ENCODE data around the gene AQP6.

Gene AQP6

DNA sequence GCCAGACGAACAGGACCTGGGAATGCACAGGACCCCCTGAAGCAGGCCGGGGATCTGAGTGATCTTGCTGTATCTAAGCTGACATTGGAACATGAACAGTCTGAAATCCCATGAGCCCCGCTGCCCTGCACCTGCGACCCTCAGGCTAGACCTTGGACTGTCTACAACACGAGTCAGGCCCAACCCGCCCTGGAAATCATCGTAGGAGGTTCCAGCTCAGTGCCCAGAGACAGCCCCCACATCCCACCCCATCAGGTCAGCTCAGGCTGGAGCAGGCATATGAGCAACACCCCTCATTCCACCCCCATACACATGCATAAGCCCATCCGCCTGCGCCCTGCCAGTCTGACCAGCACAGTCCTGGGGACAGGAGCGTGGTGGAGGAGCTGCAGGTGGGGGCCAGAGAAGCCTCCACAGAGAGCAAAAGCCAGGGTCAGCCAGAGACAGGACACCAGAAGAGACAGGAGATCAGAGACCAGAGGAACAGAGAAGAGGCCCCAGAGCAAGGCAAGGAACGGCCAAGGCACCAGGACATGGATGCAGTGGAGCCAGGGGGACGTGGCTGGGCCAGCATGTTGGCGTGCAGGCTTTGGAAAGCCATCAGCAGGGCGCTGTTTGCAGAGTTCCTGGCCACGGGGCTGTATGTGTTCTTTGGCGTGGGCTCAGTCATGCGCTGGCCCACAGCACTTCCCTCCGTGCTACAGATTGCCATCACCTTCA lies at the start of gene AQP6:
Gene AQP6, plus strand, starts transcription at position 307 of the 720 bp plus-strand sequence. Its CDS starts 227 bp downstream, at position 534.
- no peak for DNase-seq

GRCh38 chr12:49923035-49923644 lies 49.6 kb upstream of the AQP6 start:
- no peak for DNase-seq

DNA sequence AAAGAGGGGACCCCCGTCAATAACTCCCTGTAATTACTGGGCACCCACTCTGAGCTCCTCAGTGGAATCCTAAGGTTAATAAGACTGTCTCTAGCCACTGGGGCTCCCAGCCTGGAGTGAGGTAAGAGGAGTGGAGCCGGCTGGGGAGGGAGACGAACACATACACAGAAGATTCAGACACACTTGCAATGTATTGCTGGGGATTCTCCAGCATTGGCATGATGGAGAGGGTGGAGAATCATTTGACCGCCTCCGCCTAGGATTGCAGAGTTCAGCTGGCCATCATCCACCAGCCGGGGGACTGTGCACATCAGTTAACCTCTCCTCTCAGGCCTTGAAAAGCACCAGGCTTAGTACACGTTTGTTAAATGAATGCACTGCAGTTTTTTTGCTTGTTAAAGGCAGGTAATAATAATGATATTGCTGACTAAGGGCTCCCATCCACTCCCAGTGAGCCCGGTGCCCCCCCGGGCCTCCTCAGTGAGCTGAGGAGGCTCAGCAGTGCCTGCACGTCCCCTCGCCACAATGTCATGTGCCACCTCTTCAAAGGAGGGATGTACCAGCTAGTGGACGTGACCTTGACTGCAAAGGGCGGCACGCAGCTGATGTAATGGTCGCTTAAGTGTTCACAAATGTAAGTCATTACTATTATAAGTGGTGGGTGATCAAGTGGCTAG lies 48.7 kb upstream of the AQP6 start:
- DNase-seq: no peak

DNA sequence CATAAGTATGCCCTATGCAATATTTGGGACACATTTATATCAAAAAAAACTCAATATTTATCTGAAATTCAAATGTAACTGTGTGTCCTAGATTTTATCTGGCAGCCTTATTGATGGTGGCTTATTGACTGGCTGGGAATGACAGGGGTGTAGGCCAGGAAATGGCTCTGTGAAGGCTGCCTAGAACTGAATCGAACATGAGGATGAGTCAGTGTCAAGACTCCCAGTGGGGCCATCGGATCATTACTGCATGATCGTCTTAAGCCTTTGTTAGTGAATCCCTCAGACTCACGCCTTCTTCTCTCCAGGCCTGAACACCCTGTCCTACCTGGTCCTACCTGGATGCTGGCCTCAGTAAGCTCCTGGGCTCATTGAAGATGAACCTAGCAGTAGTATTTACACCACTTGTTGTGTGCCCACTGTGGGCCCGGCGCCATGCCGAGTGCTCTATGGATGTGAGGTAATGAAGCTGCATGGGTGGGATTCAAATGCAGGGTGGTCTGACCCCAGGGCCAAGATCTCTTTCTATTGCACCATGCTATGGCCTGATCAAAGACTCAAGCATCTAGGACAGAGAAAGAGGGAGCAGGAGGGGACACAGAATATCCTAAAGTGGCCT lies 48.0 kb upstream of the AQP6 start:
- DNase-seq: no peak

DNA sequence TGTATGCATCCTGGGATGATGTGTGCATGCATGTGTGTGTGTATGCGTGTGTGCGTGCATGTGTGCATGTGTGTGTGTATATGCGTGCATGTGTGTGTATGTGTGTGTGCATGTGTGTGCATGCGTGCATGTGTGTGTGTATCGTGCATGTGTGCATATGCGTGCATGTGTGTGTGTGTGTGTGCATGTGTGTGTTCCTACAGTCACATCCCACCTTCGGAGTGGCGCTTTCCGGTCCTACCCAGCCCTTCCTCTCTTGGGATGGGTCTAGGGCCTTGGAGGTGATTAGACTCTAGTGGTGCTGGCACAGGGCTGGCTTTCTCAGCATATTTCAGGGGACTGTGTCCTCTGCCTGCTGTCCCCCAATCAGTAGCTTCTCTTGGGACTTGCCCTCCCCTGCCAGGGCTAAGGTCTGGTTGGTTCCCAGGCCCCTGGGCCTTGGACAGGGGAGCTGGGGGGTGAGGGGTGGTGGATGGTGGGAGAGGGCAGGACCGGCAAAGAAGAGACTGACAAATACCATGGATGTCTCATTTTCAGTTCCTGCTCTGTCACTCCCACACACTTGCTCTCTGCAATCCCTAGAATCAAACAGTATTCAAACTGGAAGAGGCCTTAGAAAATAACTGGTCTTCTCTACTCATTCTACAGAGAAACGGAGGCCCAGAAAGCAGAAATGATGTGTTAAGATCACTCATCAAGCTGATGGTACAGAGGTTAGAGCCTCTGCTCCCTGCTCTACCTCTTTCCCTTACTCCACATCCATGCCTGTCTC lies 47.1 kb upstream of the AQP6 start:
- no peak for DNase-seq

DNA sequence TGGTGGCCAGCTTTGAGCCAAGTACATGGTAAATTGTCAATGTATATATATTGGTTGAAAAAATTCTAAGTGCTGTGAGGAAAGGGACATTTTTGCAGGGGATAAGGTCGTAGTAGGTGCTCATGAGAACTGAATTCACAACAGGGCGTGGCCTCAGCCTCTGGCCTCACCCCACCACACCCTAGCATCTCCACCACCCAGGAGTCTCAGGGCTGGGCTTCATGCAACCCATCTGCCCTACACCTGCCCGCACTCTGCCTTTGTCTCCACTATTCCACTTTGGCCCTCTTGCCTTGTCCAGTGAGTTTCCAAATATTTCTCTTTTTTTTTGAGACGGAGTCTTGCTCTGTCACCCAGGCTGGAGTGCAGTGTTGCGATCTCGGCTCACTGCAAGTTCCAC lies 44.3 kb upstream of the AQP6 start:
- DNase-seq: no peak

DNA sequence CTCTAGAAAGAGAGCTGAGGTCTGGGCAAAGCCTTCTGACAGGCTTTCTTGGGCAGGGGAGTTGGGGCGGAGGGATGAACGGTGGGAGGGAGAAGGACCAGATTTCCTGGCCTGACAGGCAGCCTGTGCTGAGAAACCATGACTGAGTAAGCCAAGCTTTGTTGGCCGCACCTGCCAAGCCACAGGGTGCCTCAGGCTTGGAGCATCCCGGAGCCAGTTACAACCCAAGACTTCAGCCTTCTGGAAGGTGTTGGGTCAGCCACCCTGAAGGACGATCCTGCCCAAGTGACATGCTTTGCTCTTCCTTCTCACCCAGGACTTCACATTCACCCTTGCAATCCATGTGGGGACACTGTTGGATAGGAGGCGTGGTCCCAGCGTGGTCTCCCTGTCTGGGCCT lies 43.2 kb upstream of the AQP6 start:
- no peak for DNase-seq

- no peak for DNase-seq
Observed at GRCh38 chr12:49930515-49931288, 42.0 kb upstream of the AQP6 start.

DNA sequence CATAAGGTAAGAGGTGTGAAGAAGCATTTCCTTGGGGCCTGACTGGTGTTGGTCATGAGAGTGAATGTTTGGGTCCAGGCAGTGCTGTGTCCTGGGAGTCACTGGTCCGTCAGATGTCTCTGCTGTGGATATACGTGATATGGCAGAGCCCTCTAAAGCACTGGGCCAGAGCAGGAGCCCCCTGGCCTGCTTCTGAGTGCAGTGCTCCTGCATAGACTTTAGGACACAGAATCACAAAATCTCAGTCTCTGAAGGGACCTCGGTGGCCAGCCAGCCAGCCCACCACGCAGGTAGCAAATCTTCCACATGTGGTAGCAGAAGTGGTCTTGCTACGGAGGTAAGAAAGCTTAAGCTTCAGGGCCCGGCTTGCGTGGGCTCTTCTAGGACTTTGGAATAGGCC lies 40.7 kb upstream of the AQP6 start:
- no peak for DNase-seq

GRCh38 chr12:49932533-49933130 lies 40.1 kb upstream of the AQP6 start:
- no peak for DNase-seq

DNA sequence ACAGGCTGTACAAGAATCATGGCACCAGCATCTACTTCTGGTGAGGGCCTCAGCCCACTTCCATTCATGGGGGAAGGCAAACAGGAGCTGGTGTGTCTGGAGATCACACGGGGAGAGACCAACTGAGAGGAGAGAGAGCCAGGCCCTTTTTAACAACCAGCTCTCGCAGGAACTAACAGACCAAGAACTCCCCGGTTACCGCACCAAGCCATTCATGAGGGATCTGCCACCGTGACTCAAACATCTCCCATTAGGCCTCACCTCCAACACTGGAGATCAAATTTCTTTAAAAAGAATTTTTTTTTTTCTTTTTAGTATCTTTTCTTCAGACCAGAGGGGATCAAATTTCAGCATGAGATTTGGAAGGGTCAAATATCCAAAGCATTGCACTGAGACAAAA lies 39.0 kb upstream of the AQP6 start:
- DNase-seq: no peak

- DNase-seq: no peak
Observed at GRCh38 chr12:49934505-49934904, 38.2 kb upstream of the AQP6 start.

DNA sequence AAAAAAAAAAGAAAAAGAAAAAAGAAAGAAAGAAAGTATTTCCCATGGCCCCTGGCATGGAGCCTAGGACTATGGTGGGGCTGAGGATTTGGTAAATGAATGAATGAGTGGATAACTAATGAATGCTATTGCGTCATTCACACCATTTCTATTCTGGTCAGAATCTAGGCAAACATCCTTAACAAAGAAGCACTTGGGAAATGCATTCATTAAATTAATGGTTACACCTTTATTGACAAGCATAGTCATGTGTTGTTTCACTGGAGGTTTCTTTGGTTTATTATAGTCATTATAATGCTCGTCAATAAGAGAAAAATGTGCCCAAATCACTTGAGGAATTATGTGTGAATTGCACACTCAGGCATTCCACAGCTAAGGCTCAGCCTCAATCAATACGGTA lies 35.8 kb upstream of the AQP6 start:
- no peak for DNase-seq

- DNase-seq: no peak
Observed at GRCh38 chr12:49937639-49938300, 35.0 kb upstream of the AQP6 start.

GRCh38 chr12:49939307-49939706 lies 33.4 kb upstream of the AQP6 start:
- no peak for DNase-seq

GRCh38 chr12:49939707-49940106 lies 33.0 kb upstream of the AQP6 start:
- DNase-seq: no peak

- DNase-seq: no peak
Observed at GRCh38 chr12:49941556-49942511, 30.9 kb upstream of the AQP6 start.

- no peak for DNase-seq
Observed at GRCh38 chr12:49942512-49942893, 30.2 kb upstream of the AQP6 start.

GRCh38 chr12:49942921-49943624 lies 29.7 kb upstream of the AQP6 start:
- DNase-seq: peak; percentile 13

DNA sequence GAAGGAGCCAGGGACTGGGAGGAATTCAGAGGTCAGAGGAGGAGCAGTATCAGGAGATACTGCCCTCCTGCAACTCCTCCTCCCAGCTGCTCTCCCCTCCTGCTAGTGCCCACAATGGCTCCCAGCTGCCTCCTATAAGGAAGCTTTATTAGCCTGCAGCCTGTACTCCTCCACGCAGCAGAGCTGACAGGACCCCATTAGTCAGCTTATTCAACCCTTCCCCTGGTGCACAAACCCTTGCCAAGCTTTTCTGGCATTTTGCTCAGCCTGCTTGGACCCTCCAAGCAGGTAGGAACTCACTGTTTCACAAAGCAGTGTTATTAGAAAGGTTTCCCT lies 29.2 kb upstream of the AQP6 start:
- no peak for DNase-seq
